ENCODE data around the gene NR1D2.

NR1D2 gene

DNA sequence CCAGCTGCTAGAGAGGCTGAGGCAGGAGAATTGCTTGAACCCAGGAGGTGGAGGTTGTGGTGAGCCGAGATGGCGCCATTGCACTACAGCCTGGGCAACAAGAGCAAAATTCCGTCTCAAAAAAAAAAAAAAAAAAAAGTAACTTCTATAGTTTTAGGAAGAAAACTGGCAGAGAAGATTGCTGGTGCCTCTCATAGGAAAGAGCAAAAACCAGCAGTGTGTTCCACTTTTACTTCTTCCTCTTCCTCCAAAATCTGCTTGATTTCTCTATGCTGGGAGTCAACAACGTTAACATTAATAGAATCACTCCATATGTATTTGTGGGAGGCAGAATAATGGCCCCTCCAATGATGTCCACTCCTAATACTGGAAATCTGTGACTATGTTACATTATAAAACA is 12.5 kb upstream of the NR1D2 start:
- DNase-seq = no peak

DNA sequence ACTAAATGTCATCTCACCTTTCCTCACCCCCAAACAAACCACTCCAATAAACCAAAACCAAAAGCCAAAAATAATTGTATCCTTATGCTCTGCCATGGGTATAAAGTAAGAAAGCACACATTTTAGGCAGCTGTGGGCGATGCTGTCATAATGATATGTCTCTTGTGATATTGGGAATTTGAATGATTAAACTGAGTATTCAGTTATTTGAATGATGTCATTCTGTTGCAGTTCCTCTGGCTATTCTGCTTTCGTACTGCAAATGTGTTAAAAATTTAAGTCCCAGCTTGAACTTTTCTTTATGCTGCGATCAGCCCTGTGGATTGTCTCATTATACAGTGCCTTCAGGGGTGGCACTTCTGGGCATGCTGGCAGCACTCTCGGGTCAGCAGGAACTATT is 10.8 kb upstream of the NR1D2 start:
- DNase-seq = no peak

DNA sequence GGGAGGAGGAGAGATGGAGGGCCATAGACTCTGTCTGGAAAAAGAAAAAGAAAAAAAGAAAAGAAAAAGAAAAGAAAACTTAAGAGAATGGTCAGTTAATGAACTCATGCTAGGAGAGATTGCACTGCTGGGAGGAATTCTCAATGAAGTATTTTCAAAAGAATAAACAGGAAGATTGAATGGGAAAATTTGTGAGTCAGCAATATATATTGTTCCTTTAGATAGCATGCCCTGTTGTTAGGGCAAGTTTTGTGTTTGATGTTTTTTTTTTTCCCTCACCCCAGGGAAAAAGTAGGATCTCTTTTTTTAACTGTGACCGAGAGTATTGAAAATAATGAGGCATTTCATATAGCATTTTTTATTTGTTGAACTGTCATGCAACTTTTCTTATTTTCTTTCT is 7.8 kb upstream of the NR1D2 start:
- no peak for DNase-seq

DNA sequence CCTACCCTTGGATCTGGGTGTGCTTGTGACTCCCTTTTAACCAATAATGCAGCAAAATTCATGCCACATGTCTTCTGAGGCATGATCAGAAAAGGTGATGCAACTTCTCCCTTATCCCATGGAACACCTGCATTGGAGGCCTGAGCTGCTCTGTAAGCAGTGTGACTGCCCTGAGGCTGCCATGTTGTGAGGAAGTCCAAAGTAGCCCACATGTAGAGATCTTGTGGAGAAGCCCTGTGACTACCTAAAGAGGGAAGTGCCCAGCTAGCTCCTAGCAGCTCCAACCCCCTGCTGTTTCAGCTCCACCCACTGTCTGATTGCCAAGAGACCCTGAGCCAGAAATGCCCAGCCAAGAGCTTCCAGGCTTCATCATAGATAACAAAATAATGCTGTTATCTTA is 6.4 kb upstream of the NR1D2 start:
- DNase-seq = no peak

DNA sequence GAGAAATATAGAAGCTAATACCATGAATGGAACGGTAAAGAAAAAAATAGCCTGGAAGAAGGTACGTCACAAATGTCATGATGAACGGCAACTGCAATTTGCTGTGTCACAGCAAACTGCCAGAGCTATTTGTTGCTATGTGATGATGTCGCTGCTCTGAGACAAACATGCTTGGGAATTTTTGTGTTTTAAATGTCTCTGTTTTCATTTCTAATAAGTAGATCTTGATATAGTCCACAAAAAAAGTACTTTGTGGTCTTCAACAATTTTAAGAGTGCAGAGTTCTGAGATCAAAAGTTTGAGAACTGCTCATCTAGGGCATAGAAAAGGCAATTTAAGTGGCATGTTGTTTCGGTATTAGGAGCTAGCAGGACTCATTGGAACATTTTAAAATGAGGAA is 4.3 kb upstream of the NR1D2 start:
- DNase-seq = no peak

DNA sequence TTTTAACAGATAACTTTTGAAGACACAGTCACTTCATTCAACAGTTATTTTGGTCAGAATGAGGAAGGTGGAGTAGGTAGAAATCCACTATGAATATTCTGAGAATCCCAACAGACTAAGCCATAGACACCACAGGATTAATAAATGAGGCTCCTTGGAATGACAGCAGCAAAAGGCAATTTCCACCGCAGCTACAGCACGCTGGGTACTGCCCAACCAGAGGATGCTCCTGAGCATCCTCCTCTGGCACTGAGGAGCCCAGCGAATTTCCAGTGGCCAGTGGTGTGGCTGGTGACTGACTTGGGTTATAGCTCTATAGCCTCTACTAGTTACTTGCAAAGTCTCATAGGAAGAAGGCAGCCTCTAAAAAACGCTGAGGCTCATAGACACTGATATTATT is 3.6 kb upstream of the NR1D2 start:
- no peak for DNase-seq

DNA sequence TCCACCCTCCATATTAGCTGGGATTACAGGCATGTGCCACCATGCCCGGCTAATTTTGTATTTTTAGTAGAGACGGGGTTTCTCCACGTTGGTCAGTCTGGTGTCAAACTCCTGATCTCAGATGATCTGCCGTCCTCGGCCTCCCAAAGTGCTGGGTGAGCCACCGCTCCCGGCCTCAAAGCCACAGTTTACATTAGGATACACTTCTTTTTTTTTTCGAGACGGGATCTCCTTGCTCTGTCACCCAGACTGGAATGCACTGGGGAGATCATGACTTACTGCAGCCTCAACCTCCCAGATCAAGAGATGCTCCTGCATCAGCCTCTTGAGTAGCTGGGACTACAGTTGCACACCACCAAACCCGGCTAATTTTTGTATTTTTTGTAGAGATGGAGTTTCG is 2.5 kb upstream of the NR1D2 start:
- no peak for DNase-seq

DNA sequence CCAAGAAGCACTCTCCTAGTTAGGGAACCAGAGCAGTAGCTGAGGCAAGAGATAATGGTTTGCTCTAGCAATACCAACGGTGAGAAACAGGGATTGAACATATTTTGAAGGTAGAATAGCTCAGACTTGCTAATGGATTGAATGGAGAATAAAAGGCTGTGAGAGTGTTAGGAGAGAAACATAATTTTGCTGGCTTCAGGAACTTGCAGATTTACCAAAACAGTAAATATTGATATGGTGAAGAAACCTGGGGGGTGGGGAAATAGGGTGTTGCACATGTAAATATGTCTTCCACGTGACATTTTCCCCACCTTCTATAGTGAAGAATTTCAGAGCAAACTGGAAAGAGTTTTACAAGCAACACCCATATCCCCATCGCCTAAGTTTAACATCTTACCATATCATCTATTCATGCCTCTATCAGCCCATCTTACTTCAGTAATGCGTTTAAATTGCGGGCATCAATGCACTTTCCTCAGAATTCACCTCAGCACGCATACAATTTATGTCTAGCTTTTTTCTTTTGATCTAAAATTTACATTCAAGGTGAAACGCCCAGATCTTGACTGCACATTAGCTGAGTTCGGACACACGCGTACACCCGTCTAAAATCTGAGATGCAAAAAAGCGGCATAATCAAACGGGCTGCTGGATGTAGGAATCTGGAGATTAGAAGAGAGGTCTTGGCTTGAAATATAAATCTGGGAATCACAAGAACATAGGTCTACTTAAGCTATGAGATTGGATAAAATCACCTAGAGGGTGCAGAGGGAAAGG is 891 bp upstream of the NR1D2 start:
- DNase-seq = no peak

DNA sequence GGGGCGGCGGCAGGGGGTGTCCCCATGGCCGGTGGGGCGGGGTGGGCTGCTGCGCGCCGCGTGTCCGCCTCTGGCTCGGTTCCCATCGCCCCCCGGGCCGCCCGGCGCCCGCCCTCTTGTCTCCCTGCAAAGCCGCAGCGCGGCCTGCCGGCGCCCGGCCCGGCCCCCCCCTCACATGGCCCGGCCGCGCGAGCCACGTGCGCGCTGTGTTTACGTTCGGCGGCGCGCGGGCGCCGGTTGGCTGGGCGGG is 502 bp downstream of the NR1D2 start:
- DNase-seq = no peak

DNA sequence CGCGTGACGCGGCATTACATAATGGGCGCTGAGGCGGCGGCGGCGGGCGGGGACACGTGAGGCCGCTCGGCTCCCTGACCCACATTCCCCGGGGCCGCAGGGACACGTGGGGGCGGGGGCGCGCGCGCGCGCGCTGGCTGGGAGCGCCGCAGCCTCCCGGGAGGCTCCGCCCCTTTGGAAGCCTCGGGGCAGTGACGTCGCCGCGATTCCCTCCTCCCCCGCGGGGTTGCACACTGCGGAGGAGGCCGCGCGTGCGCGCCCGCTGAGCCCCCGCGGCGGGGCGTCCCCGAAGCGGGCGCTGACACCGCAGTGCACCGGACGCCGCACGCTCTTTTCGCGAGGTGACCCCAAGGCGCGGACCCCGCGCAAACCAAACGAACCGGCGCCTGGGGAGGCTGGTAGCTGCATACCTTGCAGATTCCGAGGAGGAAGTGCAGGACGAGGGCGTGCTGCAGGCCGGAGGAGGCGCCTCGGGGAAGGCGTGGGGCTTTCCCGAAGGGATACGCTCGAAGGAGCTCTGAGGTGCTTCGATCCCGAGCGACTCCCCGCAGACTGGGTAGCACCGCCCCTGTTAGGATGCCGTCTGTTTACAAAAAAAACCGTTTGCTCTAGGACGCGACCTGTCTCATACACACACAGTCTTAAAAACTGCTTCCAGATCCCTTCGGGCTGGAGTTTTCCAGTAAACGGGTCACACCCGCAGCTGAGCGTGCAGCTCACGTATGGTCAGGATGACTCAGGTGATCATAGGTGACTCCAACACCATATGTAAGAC is 1.0 kb downstream of the NR1D2 start:
- peak; percentile 69 to 72 for DNase-seq

DNA sequence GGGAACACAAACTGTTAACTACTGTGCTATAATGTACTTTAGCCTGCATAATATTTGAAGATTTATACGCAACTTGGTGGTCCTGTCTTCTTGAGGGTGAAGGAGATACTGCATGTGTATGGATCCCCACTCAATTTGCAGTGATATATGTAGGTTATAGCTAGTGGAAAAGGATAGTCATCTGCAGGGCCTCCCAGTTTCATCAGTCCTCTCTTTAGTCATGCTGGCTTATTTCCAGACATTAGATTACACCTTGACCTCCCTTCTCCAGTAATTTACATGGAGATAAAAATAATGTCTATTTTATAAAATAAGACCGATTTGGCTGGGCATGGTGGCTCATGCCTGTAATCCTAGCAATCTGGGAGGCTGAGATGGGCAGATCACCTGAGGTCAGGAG is 3.7 kb downstream of the NR1D2 start:
- DNase-seq = no peak

DNA sequence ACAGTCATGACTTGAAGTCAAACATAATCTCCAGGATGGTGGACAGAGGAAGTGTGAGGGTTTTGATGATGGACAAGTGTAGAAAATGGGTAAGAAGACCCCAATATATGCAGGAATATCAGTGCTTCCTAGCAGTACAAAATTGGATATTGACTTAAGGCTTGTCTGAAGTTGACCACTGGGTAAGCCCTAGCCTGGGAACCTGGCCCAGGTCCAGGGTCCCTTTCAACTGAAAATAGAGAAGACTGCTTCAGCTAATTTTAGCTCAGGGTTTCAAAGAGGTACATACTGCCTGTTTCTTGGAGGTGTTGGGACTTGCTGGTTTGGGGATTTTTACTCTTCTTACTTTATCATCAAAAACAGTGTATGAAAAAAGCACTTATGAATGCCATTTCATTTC is 4.7 kb downstream of the NR1D2 start:
- no peak for DNase-seq

DNA sequence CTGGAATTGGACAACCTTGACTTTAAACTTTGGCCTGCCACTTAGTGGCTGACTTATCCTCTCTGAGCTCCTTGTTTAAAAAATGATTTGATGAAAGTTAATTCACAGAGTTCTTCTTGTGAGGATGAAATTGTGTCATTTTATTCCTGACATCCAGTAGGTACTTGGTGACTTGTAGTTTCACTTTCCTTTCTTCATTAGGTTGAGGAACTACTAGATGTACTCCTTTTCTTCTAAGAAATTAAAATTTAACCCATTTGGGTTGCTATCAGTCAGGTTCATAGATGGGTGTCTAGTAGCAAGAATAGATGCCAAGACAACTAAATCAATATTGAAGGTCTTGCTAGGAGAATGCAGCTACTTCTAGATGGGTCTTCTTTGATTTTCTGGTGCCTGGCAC is 5.2 kb downstream of the NR1D2 start:
- no peak for DNase-seq

DNA sequence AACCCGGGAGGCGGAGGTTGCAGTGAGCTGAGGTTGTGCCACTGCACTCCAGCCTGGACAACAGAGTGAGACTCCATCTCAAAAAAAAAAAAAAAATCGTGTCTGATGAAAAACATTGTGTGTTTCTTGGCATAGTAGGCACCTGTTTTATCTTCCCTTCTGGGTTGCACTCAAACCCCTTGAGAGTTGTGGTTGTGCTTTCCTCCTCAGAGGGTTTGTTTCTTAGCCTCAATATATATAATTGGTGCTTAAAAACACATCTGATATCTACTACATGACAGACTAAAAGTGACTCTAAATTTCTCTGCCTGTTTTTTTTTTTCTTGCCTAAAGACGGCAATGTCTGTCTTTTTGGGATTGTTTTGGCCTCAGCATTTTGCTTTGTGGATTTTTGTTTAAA is 7.6 kb downstream of the NR1D2 start:
- no peak for DNase-seq

DNA sequence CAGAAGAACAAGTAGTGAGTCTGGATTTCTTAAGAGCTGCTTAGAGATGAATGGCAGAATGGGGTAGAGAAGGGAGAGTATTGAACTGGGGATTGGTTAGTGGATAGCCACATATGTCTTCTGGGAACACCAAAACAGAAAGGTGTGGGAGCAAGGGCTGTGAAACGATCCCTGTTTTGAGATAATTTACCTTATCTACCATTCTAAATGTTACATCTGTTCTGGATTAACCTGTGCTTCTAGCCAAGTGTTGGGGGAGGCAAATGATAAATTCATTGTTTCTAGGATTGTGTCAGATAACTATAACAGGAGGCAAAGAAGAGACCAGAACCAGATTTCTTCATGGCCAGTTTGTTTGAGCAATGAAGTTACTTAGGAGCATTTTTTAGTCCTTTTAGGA is 8.4 kb downstream of the NR1D2 start:
- DNase-seq = no peak

DNA sequence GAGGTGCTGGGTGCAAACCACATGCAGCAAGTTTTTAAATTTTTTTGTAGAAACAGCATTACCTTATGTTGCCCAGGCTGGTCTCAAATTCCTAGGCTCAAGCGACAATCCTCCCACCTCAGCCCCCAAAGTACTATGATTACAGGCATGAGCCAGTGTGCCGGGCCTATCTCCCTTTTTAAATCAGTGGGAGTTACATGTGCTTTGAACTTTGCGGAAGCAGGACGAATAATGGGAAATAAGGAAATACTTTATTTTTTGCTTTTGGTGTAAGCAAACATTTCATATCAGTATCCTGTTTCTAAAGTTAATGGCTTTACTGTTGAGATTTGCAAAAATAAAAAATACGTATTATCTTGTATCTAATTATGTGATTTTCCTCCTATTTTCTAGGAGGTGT is 9.1 kb downstream of the NR1D2 start:
- DNase-seq = no peak

DNA sequence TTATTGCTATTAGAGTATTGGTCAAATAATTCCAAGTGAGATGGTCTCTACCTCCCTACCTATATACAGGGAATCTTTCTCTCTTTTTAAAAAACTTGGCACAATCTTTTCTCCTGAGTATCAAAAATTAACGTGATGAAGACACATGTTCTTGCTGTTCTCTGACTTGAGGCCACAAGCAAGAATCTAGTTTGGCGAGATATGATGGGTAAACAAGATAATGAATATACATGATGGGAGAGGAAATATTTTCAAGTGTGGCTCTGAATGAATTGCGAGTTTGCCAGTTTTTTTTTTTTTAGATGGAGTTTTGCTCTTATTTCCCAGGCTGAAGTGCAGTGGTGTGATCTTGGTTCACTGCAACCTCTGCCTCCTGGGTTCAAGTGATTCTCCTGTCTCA is 11.6 kb downstream of the NR1D2 start:
- no peak for DNase-seq

DNA sequence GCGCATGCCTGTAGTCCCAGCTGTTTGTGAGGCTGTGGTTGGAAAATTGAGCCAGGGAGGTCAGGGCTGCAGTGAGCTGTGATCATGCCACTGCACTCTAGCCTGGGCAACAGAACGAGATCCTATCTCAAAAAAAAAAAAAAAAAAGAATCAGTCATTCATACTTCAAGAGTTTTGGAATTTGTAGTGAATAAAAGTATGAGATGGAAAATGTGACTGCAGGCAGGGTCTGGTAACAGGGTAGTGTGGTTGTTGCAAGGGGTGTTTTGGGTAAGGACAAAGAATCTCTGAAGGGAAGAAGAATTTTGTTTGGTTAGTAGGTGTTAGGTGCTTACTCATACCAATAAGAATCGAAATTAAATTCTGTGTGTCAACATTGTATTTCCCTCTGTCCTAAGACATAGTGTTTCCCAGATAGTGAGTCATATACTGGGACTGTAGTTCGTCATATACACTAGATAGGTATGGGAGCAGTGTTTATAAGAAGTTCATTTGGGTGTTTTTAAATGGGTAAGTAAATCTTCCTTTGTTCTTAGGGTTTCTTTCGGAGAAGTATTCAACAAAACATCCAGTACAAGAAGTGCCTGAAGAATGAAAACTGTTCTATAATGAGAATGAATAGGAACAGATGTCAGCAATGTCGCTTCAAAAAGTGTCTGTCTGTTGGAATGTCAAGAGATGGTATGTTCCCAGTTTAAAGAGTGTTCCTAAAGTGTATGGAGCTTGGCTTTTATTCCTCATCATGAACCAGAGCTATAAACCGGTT is 14.2 kb downstream of the NR1D2 start:
- DNase-seq = no peak

DNA sequence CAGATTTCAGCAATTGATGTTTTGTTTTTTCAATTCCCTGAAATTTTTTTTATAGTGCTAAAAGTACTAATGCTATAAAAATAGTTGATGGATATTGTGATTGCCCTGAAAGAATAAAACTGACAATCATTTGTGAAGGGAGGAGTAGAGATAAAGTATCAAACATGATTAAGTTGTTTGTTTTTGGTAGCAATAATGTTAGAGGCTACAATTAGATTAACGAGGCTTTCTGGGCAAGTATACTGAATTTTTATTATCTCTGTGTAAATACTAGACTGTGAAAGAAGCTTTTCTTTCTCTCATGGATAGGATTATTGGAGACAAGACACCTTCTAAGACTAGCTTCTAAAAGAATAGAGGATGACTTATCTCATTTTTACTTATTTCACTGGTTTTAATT is 15.6 kb downstream of the NR1D2 start:
- DNase-seq = no peak

DNA sequence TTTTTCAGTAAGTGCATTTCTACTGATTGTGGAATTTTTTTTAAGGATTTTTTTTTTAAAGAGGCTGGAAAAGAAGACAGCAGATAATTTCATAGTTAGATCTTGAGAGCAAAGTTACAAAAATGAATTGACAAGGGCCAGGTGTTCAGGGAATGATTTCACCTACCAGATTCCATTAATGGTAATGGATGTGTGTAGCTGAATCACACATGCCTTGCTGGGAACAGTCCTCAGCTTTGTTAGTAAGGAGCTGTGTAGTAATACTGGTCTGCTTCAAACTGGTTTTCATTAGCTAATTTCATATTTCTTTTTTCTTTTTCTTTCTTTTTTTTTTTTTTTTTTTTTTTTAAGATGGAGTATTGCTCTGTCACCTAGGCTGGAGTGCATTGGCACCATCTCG is 16.0 kb downstream of the NR1D2 start:
- no peak for DNase-seq

DNA sequence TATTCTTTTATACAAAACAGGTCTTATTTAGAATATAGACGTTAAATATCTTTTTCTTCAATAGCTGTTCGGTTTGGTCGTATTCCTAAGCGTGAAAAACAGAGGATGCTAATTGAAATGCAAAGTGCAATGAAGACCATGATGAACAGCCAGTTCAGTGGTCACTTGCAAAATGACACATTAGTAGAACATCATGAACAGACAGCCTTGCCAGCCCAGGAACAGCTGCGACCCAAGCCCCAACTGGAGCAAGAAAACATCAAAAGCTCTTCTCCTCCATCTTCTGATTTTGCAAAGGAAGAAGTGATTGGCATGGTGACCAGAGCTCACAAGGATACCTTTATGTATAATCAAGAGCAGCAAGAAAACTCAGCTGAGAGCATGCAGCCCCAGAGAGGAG is 16.8 kb downstream of the NR1D2 start:
- no peak for DNase-seq

DNA sequence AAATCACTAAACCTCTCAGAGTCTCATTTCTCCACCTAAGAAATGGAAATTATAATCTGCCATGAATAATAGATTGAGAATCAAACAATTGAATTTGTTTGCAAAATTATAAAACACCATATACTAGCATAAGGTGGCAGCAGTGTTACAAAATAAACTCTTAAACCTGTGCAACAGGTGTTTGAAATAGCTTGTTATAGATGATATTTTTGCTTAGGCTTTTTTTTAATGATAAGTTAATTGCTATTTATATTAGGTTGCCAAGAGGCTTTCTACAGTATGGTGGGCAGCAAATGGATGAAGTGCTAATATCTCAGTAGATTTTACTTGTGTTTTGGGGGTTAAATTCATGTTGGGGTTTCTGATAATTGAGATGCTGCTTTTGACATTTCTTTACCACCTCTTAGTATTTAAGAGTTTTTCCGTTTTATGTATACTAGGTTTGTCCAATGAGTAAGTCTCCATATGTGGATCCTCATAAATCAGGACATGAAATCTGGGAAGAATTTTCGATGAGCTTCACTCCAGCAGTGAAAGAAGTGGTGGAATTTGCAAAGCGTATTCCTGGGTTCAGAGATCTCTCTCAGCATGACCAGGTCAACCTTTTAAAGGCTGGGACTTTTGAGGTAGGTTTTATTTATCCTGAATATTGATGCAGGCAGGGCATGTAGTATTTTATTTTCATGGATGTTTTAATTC is 19.6 kb downstream of the NR1D2 start:
- DNase-seq = no peak

DNA sequence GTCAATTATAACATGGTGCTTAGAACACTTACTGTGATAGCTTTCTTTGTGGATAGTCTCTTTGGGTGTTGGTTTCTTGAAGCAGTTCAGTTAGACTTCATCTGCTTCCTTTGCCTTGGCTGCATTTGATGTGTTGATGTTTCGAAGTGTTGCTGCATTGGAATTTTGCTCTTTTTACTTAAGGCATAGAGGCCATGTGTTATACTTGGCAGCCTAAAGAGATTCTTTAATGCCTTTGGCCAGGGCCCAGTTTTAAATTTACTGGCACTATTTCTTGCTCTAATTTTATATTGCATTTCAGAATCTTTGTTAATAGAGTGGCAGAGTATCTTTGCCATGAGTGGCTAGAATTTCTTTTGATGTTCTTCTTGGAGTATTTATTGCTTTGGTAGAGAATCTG is 21.2 kb downstream of the NR1D2 start:
- DNase-seq = no peak
